Measurements from ENCODE around the gene EDDM13.
"Not testable (repeated sequence)": the region's sequence is repeated elsewhere in the genome, so short reads cannot be mapped to it uniquely, and the experiment has no call there.

GRCh38 chr19:56335371-56335770 is 62.8 kb downstream of the EDDM13 start:
- not testable (repeated sequence) for TF ChIP-seq CTCF, EZH2, EZH2phosphoT487 (IDR thresholded peaks at IDR 0.05)
